Measurements from ENCODE around the gene OSBPL9. TPM values are rescaled to one million over a fixed set of nuclear protein-coding genes. Genes with fewer than 3 reads are reported as not detected.

The OSBPL9 gene
- total and polyA plus RNA-seq, 10 of the 15 experiments (the other 5 are each of a cell fraction or from before 2014, with no cell fraction given), result 25.9 to 156 (median 108) TPM

- WGBS (ENCODE audit: insufficient coverage, insufficient replicate concordance, low lambda C conversion rate, missing lambda C conversion rate), result 96% methylated on average over 11 of the region's 11 CpGs
- H3K4me3 ChIP-seq, result no peak overlapping the region
- ChIA-PET RAD21 (ENCODE audit: unreplicated experiment) (no interaction called here), CTCF (interaction anchor here (0.6 to 2.3 kb wide), 4 partner anchors 8 to 91 kb away, joined by 3 to 10 read pairs (median 4); no protein-coding TSS in a partner anchor), SMC1A (ENCODE audit: uncharacterized antibody, unreplicated experiment) (interaction anchor here (0.9 to 2.8 kb wide), 4 partner anchors 11 to 27 kb away, joined by 3 to 12 read pairs (median 10); no protein-coding TSS in a partner anchor), POLR2A (interaction anchor here (0.6 to 0.8 kb wide), 2 partner anchors 21 to 106 kb away, joined by 3 read pairs; no protein-coding TSS in a partner anchor)
- H2AFZ ChIP-seq (ENCODE audit: control insufficient read depth, low read depth, low read length), result no peak overlapping the region
- H3K27me3 ChIP-seq (replicated peaks in 1 of 2; ENCODE audit: control insufficient read depth in 2 of 2, insufficient read depth in 2 of 2, low read length in 1 of 2), result no peaks in the 10 kb centered on the region
- TF ChIP-seq SRF (IDR thresholded peaks at IDR 0.05; ENCODE audit: low read depth in 2 of 2, low read length in 2 of 2), result no peak
- no peak for TF ChIP-seq CBFB (IDR thresholded peaks at IDR 0.05; ENCODE audit: low read depth)
- no peak for TF ChIP-seq RFX5 (IDR thresholded peaks at IDR 0.05; ENCODE audit: low read depth, low read length)
- TF ChIP-seq IRF5 (IDR thresholded peaks at IDR 0.05; ENCODE audit: borderline replicate concordance), result no peak
- no peak for TF ChIP-seq EZH2 (IDR thresholded peaks at IDR 0.05; ENCODE audit: borderline replicate concordance, control insufficient read depth, low read depth, low read length)
- no peak for TF ChIP-seq DPF2 (IDR thresholded peaks at IDR 0.05)
- no peak for TF ChIP-seq ATF2 (IDR thresholded peaks at IDR 0.05; ENCODE audit: low read length)
- DNase-seq (ENCODE audit: low read depth, low spot score) (no peak), ATAC-seq (no peak), FAIRE-seq (no peak)
- in situ Hi-C loops (cut with MboI) (no loop called here), intact Hi-C loops (cut with micrococcal nuclease; ENCODE audit: unreplicated experiment) (no loop called here)
- no peak overlapping the region for H3K27ac ChIP-seq (ENCODE audit: control insufficient read depth, insufficient read depth)
- H3K79me2 ChIP-seq (ENCODE audit: control insufficient read depth, insufficient read depth, low read length), result no peaks in the 10 kb centered on the region
- peaks cover 4 to 13% of the 10 kb centered on the region in 2 experiments for H3K36me3 ChIP-seq (ENCODE audit: control insufficient read depth in 2 of 2, insufficient read depth in 2 of 2, low read length in 1 of 2)
- no peak overlapping the region for H3K9ac ChIP-seq (ENCODE audit: control insufficient read depth, insufficient read depth, low read length)
- no peaks in the 10 kb centered on the region; the same call in 1 of the 2 replicates for H3K4me1 ChIP-seq (ENCODE audit: control insufficient read depth, insufficient read depth, low read length)
- H3K4me2 ChIP-seq (ENCODE audit: control insufficient read depth, insufficient read depth), result no peak overlapping the region
- H4K20me1 ChIP-seq (ENCODE audit: control insufficient read depth, insufficient read depth), result no peaks in the 10 kb centered on the region
- BruUV-seq (replicated peaks), result no TSS peak
- H3K9me3 ChIP-seq (replicated peaks; ENCODE audit: control insufficient read depth, insufficient read depth, low read length), result peaks cover 6% of the 10 kb centered on the region; the same call in 2 of the 3 replicates
Observed at GRCh38 chr1:51752073-51752948, 135.4 kb downstream of the OSBPL9 start.
